ENCODE results near the gene THOC2. TPM values are rescaled to one million over a fixed set of nuclear protein-coding genes. Genes with fewer than 3 reads are reported as not detected.
"Not testable (repeated sequence)": the region's sequence is repeated elsewhere in the genome, so short reads cannot be mapped to it uniquely, and the experiment has no call there.

Gene THOC2
- polyA plus RNA-seq, 3 donors: 12.5 to 44.7 (median 21.4) TPM

- no CpG with 5 or more reads among the region's 1 CpG for WGBS (ENCODE audit: insufficient coverage)
- H3K27ac Mint-ChIP-seq: no peak overlapping the region
Measured at GRCh38 chrX:123581586-123581985, 151.3 kb downstream of the THOC2 start.

GRCh38 chrX:123580792-123581191, 152.1 kb downstream of the THOC2 start:
- Histone ChIP-seq H3K27me3 (ENCODE audit: control insufficient read depth in 2 of 2, insufficient read depth in 2 of 2, low read length in 2 of 2) (no peaks in the 10 kb centered on the region), H3K79me2 (ENCODE audit: insufficient read depth, low read length) (no peaks in the 10 kb centered on the region), H3K4me3 (replicated peaks in 1 of 3; ENCODE audit: low read depth in 2 of 3, low read length in 3 of 3) (no peak overlapping the region), H3K9ac (ENCODE audit: insufficient read depth, low read length, poor library complexity, severe bottlenecking) (no peak overlapping the region), H2AFZ (ENCODE audit: insufficient read depth, low read depth, low read length, poor library complexity, severe bottlenecking) (no peak overlapping the region), H3K9me3 (replicated peaks in 1 of 2; ENCODE audit: control insufficient read depth in 1 of 2, insufficient read depth in 1 of 2, low read length in 2 of 2) (no peaks in the 10 kb centered on the region), H3K36me3 (replicated peaks in 1 of 2; ENCODE audit: control insufficient read depth in 1 of 2, insufficient read depth in 2 of 2, low read length in 2 of 2) (no peaks in the 10 kb centered on the region), H3K27ac (ENCODE audit: low read depth in 1 of 2, low read length in 2 of 2) (no peak overlapping the region), H4K20me1 (ENCODE audit: insufficient read depth, low read length) (no peaks in the 10 kb centered on the region), H3K4me1 (ENCODE audit: control insufficient read depth in 1 of 2, insufficient read depth in 2 of 2, low read length in 2 of 2) (no peaks in the 10 kb centered on the region), H3K4me2 (replicated peaks; ENCODE audit: extremely low read depth, low read length, poor library complexity, severe bottlenecking) (no peak overlapping the region)
- Mint-ChIP-seq H3K4me3 (no peak overlapping the region), H3K27me3 (ENCODE audit: low read depth in 3 of 3) (peaks cover 4 to 5% (median 4%) of the 10 kb centered on the region in 3 donors), H3K36me3 (no peaks in the 10 kb centered on the region), H3K27ac (no peak overlapping the region), H3K9me3 (peaks cover 4 to 12% (median 8%) of the 10 kb centered on the region in 7 donors), H3K4me1 (no peaks in the 10 kb centered on the region)
- no peak for DNase-seq
- intact Hi-C loops (cut with micrococcal nuclease): no loop called here
- WGBS (ENCODE audit: insufficient coverage): no CpG with 5 or more reads among the region's 1 CpG
- TF ChIP-seq CTCF (IDR thresholded peaks at IDR 0.05): no peak

More at GRCh38 chrX:123581586-123581985, 151.3 kb downstream of the THOC2 start:
- H3K27ac ChIP-seq (ENCODE audit: low read depth in 1 of 2, low read length in 2 of 2): no peak overlapping the region
- Mint-ChIP-seq H3K9me3 (peaks cover 2 to 8% (median 4%) of the 10 kb centered on the region in 7 donors), H3K4me3 (no peak overlapping the region), H3K27me3 (ENCODE audit: low read depth in 3 of 3) (peaks cover 2 to 4% (median 4%) of the 10 kb centered on the region in 3 donors), H3K4me1 (no peaks in the 10 kb centered on the region), H3K36me3 (no peaks in the 10 kb centered on the region)
- H3K79me2 ChIP-seq (ENCODE audit: insufficient read depth, low read length): no peaks in the 10 kb centered on the region
- H3K9me3 ChIP-seq (replicated peaks in 1 of 2; ENCODE audit: control insufficient read depth in 1 of 2, insufficient read depth in 1 of 2, low read length in 2 of 2): no peaks in the 10 kb centered on the region
- H3K9ac ChIP-seq (ENCODE audit: insufficient read depth, low read length, poor library complexity, severe bottlenecking): no peak overlapping the region
- H3K27me3 ChIP-seq (ENCODE audit: control insufficient read depth in 2 of 2, insufficient read depth in 2 of 2, low read length in 2 of 2): no peaks in the 10 kb centered on the region
- no peak overlapping the region for H3K4me3 ChIP-seq (replicated peaks in 1 of 3; ENCODE audit: low read depth in 2 of 3, low read length in 3 of 3)
- no peak overlapping the region for H2AFZ ChIP-seq (ENCODE audit: insufficient read depth, low read depth, low read length, poor library complexity, severe bottlenecking)
- TF ChIP-seq CTCF (IDR thresholded peaks at IDR 0.05): no peak
- no peaks in the 10 kb centered on the region for H3K4me1 ChIP-seq (ENCODE audit: control insufficient read depth in 1 of 2, insufficient read depth in 2 of 2, low read length in 2 of 2)
- no peaks in the 10 kb centered on the region for H4K20me1 ChIP-seq (ENCODE audit: insufficient read depth, low read length)
- no peaks in the 10 kb centered on the region for H3K36me3 ChIP-seq (replicated peaks in 1 of 2; ENCODE audit: control insufficient read depth in 1 of 2, insufficient read depth in 2 of 2, low read length in 2 of 2)
- intact Hi-C loops (cut with micrococcal nuclease): no loop called here
- H3K4me2 ChIP-seq (replicated peaks; ENCODE audit: extremely low read depth, low read length, poor library complexity, severe bottlenecking): no peak overlapping the region
- no peak for DNase-seq

GRCh38 chrX:123574027-123574426, 158.8 kb downstream of the THOC2 start:
- intact Hi-C loops (cut with micrococcal nuclease): not testable (repeated sequence)

More at GRCh38 chrX:123574027-123574426, 158.8 kb downstream of the THOC2 start:
- not testable (repeated sequence) for DNase-seq; H3K9me3 ChIP-seq (replicated peaks in 1 of 2; ENCODE audit: control insufficient read depth in 1 of 2, insufficient read depth in 1 of 2, low read length in 2 of 2); H3K79me2 ChIP-seq (ENCODE audit: insufficient read depth, low read length); H3K4me1 ChIP-seq (ENCODE audit: control insufficient read depth in 1 of 2, insufficient read depth in 2 of 2, low read length in 2 of 2); H3K4me1 Mint-ChIP-seq; H3K9ac ChIP-seq (ENCODE audit: insufficient read depth, low read length, poor library complexity, severe bottlenecking); H2AFZ ChIP-seq (ENCODE audit: insufficient read depth, low read depth, low read length, poor library complexity, severe bottlenecking); H3K4me3 ChIP-seq (replicated peaks in 1 of 3; ENCODE audit: low read depth in 2 of 3, low read length in 3 of 3); H3K27ac ChIP-seq (ENCODE audit: low read depth in 1 of 2, low read length in 2 of 2); H3K36me3 ChIP-seq (replicated peaks in 1 of 2; ENCODE audit: control insufficient read depth in 1 of 2, insufficient read depth in 2 of 2, low read length in 2 of 2); H3K4me3 Mint-ChIP-seq; H3K27ac Mint-ChIP-seq; H3K4me2 ChIP-seq (replicated peaks; ENCODE audit: extremely low read depth, low read length, poor library complexity, severe bottlenecking); H3K36me3 Mint-ChIP-seq; H4K20me1 ChIP-seq (ENCODE audit: insufficient read depth, low read length); H3K27me3 Mint-ChIP-seq (ENCODE audit: low read depth in 3 of 3); H3K27me3 ChIP-seq (ENCODE audit: control insufficient read depth in 2 of 2, insufficient read depth in 2 of 2, low read length in 2 of 2)
- 100% methylated on average over 2 of the region's 5 CpGs for WGBS (ENCODE audit: insufficient coverage)
- peaks cover 10 to 22% (median 17%) of the 10 kb centered on the region in 7 donors for H3K9me3 Mint-ChIP-seq

All from CD14-positive monocyte (primary cell).